Measurements from ENCODE around the gene LONP2.
"Not testable (repeated sequence)": the region's sequence is repeated elsewhere in the genome, so short reads cannot be mapped to it uniquely, and the experiment has no call there.

LONP2 gene

GRCh38 chr16:48367441-48368049 lies 123.4 kb downstream of the LONP2 start:
- DNase-seq (ENCODE audit: low read depth in 3 of 3), result no peak

DNA sequence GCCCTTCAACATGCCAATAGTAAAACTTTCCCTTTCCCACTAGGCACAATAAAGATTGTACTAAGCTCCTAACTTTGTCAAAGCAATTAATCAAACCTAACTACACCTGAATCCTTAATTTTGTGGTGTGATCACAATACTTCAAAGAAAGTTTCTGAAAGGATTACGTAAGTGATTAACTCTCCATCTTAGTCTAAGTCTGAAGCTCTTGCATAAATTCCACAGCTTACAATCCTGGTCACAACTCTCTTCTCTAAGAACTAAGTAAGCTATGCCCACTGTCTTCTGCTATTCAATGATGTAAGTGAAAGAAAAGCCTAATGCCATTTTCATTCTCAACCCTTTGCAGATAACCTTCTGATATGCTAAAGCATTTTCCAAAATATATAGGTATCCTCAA lies 125.7 kb downstream of the LONP2 start:
- no peak for DNase-seq (ENCODE audit: low read depth in 3 of 3)

GRCh38 chr16:48370229-48370628 lies 126.1 kb downstream of the LONP2 start:
- no peak for DNase-seq (ENCODE audit: low read depth in 3 of 3)

- not testable (repeated sequence) for DNase-seq (ENCODE audit: low read depth in 3 of 3)
Measured at GRCh38 chr16:48370668-48371392, 126.7 kb downstream of the LONP2 start.

GRCh38 chr16:48371393-48371780 lies 127.3 kb downstream of the LONP2 start:
- DNase-seq (ENCODE audit: low read depth in 3 of 3), result no peak

- no peak for DNase-seq (ENCODE audit: low read depth in 3 of 3)
Measured at GRCh38 chr16:48372744-48373143, 128.6 kb downstream of the LONP2 start.

- DNase-seq (ENCODE audit: low read depth in 3 of 3), result no peak
Measured at GRCh38 chr16:48373258-48374029, 129.3 kb downstream of the LONP2 start.

GRCh38 chr16:48374255-48374654 lies 130.2 kb downstream of the LONP2 start:
- DNase-seq (ENCODE audit: low read depth in 3 of 3), result no peak

DNA sequence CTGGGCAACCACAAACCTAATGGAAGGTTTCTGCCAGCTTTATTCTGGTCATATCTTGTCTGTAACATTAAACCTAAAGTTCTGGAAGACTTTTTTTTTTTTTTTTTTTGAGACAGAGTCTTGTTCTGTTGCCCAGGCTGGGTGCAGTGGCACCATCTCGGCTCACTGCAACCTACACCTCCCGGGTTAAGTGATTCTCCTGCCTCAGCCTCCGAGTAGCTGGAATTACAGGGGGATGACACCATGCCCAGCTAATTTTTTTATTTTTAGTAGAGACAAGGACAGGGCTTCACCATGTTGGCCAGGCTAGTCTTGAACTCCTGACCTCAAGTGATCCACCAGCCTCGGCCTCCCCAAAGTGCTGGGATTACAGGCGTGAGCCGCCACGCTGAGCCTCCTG lies 133.2 kb downstream of the LONP2 start:
- not testable (repeated sequence) for DNase-seq (ENCODE audit: low read depth in 3 of 3)

DNA sequence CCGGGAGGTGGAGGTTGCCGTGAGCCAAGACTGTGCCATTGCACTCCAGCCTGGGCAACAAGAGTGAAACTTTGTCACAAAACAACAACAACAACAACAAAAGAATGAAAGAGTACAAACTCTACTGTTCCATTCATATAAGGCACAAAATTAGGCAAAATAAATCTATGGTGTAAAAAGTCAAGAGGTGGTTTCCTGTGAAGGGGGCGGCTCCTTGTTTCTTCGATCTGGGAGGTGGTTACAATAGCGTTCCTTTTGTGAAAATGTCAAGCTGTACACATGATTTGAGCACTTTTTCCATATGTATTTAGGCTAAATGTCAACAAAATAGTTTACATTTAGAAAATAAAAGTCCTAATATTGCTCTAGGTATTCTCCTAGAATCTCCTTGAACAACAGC lies 134.2 kb downstream of the LONP2 start:
- no peak for DNase-seq (ENCODE audit: low read depth in 3 of 3)

GRCh38 chr16:48378836-48379235 lies 134.7 kb downstream of the LONP2 start:
- no peak for DNase-seq (ENCODE audit: low read depth in 3 of 3)

DNA sequence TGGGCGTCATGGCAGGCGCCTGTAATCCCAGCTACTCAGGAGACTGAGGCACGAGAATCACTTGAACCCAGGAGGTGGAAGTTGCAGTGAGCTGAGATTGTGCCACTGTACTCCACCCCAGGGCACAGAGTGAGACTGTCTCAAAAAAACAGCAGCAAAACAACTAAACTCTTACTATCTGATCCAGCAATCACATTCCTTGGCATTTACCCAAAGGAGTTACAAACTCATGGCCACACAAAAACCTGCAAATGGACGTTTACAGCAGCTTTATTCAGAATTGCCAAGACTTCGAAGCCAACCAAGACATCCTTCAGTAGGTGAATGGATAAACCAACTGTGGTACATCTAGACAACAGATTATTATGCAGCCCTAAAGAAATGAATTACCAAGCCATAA lies 137.1 kb downstream of the LONP2 start:
- no peak for DNase-seq (ENCODE audit: low read depth in 3 of 3)

DNA sequence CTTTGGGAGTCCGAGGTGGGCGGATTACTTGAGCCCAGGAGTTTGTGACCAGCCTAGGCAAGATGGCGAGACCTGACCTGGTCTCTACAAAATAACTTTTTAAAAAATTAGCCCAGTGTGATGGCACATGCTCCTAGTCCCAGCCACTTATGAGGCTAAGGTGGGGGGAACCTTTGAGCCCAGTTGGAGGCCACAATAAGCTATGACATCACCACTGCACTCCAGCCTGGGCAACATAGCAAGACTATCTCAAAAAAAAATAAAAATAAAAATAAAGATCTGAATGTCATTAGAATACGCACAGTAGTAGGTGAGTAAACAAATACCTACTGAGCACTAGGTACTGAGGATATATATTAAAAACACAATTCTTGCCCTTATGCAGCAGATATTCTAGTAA lies 138.0 kb downstream of the LONP2 start:
- DNase-seq (ENCODE audit: low read depth in 3 of 3), result no peak

DNA sequence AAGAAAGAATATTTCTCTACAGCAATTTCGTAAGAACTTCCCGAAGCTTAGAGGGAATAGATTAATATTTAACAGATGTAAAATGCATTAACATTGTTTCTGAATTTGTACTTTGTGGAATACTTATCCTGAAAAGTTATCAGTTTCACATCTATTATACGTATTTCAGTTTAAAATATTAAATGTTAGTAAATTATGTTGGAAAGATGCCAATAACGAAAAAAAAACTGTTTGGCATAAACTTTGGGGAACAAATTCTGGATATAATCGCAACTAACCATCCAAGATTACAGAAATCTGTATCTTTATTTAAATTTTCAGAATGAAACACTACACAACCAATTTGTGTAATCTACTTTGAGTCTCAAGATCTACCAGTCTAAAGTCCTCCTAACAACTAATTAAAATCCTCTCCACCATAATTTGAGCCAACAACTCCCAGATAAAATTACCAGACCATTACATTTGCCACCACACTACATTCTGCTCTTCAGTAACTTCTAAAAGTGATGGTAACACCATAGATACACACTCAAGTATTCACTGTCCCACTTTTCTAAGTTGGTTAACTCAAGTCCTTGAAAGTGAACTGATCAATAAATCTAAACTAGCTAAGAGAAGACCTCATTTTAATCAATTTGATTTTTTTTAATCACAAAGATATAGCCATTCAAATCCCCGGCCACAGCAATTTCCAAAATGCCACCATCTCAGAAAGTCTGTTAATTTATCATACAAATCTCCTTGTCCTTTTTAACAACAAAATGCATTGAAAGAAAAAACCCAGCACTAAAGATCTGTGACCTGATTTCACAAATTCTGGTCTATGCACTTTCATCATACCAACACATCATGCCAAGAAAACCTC lies 139.1 kb downstream of the LONP2 start:
- DNase-seq (ENCODE audit: low read depth in 3 of 3), result no peak

- no peak for DNase-seq (ENCODE audit: low read depth in 3 of 3)
Measured at GRCh38 chr16:48383877-48384519, 139.9 kb downstream of the LONP2 start.

DNA sequence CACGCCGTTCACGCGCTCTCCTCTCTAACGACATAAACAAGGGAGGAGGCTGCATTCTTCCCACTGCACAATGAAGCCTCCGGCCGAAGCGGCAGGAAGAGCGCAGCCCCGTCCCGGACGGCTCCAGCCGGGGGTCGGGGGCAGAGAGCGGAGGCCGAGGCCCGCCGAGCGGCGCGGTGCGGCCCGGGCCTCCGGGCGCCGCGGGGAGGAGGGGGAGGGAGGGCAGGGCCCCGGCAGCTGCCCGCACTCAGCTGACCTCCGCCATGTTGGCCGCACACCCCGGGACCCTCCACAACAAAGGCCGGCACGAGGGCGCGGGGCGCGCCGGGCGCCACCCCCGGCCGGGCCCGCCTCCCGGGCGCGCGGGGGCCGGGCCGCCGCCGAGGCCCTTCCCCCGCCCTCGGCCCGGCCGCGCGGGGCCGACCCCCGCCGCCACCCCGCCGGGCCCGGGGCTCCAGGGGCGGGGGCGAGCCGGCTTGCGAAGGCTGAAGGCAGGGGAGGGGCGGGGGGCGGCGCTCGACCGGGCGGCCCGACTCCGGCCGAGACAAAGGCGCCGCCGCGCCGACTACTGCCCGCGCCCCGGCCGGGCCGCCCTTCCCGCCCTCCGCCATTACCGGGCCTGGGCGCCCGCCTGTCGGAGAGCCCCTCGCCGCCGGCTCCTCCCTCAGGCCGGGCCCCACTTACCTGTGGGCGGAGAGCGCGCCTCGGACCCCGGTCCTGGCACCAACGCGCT lies 140.6 kb downstream of the LONP2 start:
- DNase-seq (ENCODE audit: low read depth in 3 of 3), result no peak

GRCh38 chr16:48385253-48386150 lies 141.4 kb downstream of the LONP2 start, which contains the start of gene SIAH1:
TSS of gene SIAH1 (minus strand) at chr16:48385413. CDS start at chr16:48362428, 22,985 bp downstream.
- DNase-seq (ENCODE audit: low read depth in 3 of 3), result peak; percentile 78 to 83 (median 83)

- no peak for DNase-seq (ENCODE audit: low read depth in 3 of 3)
Measured at GRCh38 chr16:48386559-48387312, 142.6 kb downstream of the LONP2 start.

GRCh38 chr16:48392407-48392806 lies 148.3 kb downstream of the LONP2 start:
- no peak for DNase-seq (ENCODE audit: low read depth in 3 of 3)
